ENCODE measurements around the gene SDF2L1. TPM values are rescaled to one million over a fixed set of nuclear protein-coding genes. Genes with fewer than 3 reads are reported as not detected.

The SDF2L1 gene
- total and polyA plus RNA-seq, 10 of the 15 experiments (the other 5 are each of a cell fraction or from before 2014, with no cell fraction given): 3.0 to 214 (median 55.5) TPM

- TF ChIP-seq CEBPB (IDR thresholded peaks at IDR 0.05; ENCODE audit: borderline replicate concordance in 1 of 2, low read depth in 2 of 2, low read length in 2 of 2): no peak
- no peak for TF ChIP-seq IRF4 (IDR thresholded peaks at IDR 0.05; ENCODE audit: low read depth, low read length)
- TF ChIP-seq EZH2 (IDR thresholded peaks at IDR 0.05; ENCODE audit: borderline replicate concordance, control insufficient read depth, low read depth, low read length): no peak
- no peak for TF ChIP-seq E2F8 (IDR thresholded peaks at IDR 0.05; ENCODE audit: low read depth, partially characterized antibody)
These were observed 9.7 kb upstream of the SDF2L1 start, which contains the start of gene CCDC116 (continued) for GRCh38 chr22:21632237-21632895.

- no TSS peak for BruUV-seq (replicated peaks)
- H3K4me1 ChIP-seq (ENCODE audit: control insufficient read depth, insufficient read depth, low read length): peaks cover 9% of the 10 kb centered on the region; the same call in 1 of the 2 replicates
- in situ Hi-C loops (cut with MboI) (no loop called here), intact Hi-C loops (cut with micrococcal nuclease; ENCODE audit: unreplicated experiment) (no loop called here)
- ChIA-PET POLR2A (no interaction called here), RAD21 (ENCODE audit: unreplicated experiment) (interaction anchor here (1.1 kb wide), 1 partner anchor 14 kb away, joined by 3 read pairs; no protein-coding TSS in a partner anchor), CTCF (interaction anchor here (5.9 kb wide), 1 partner anchor 8 kb away, joined by 106 read pairs; the partner anchor contains the start of gene SDF2L1), SMC1A (ENCODE audit: uncharacterized antibody, unreplicated experiment) (interaction anchor here (1.5 kb wide), 1 partner anchor 10 kb away, joined by 3 read pairs; no protein-coding TSS in a partner anchor)
- H4K20me1 ChIP-seq (ENCODE audit: control insufficient read depth, insufficient read depth): no peaks in the 10 kb centered on the region
- H2AFZ ChIP-seq (ENCODE audit: control insufficient read depth, low read depth, low read length): no peak overlapping the region
- no peak for ATAC-seq
- H3K27ac ChIP-seq (ENCODE audit: control insufficient read depth, insufficient read depth): no peak overlapping the region
- WGBS (ENCODE audit: insufficient coverage, insufficient replicate concordance, low lambda C conversion rate, missing lambda C conversion rate): 97% methylated on average over 18 of the region's 18 CpGs
- peaks cover 19% of the 10 kb centered on the region for H3K79me2 ChIP-seq (ENCODE audit: control insufficient read depth, insufficient read depth, low read length)
- H3K9ac ChIP-seq (ENCODE audit: control insufficient read depth, insufficient read depth, low read length): no peak overlapping the region
- no peak for FAIRE-seq
- H3K4me3 ChIP-seq: no peak overlapping the region
- H3K36me3 ChIP-seq (ENCODE audit: control insufficient read depth in 2 of 2, insufficient read depth in 2 of 2, low read length in 1 of 2): peaks cover 3% of the 10 kb centered on the region in 2 experiments; a peak in 2 of 4 replicates
- no peaks in the 10 kb centered on the region for H3K9me3 ChIP-seq (replicated peaks; ENCODE audit: control insufficient read depth, insufficient read depth, low read length)
- H3K27me3 ChIP-seq (replicated peaks in 1 of 2; ENCODE audit: control insufficient read depth in 2 of 2, insufficient read depth in 2 of 2, low read length in 1 of 2): no peaks in the 10 kb centered on the region
- no peak for DNase-seq (ENCODE audit: low read depth, low spot score)
- no peak overlapping the region for H3K4me2 ChIP-seq (ENCODE audit: control insufficient read depth, insufficient read depth)
- TF ChIP-seq ZBTB33 (IDR thresholded peaks at IDR 0.05) (no peak), CBFB (IDR thresholded peaks at IDR 0.05; ENCODE audit: low read depth) (no peak), YBX1 (IDR thresholded peaks at IDR 0.05) (no peak), MAX (IDR thresholded peaks at IDR 0.05; ENCODE audit: low read depth, low read length) (no peak), NR2F1 (conservative IDR thresholded peaks at IDR 0.05) (no peak), RFX5 (IDR thresholded peaks at IDR 0.05; ENCODE audit: low read depth, low read length) (no peak), SMC3 (IDR thresholded peaks at IDR 0.05; ENCODE audit: borderline replicate concordance, low read length) (no peak), GABPA (IDR thresholded peaks at IDR 0.05; ENCODE audit: low read depth) (no peak), IRF4 (IDR thresholded peaks at IDR 0.05; ENCODE audit: low read depth, low read length) (no peak), SIX5 (IDR thresholded peaks at IDR 0.05; ENCODE audit: low read depth, low read length, severe bottlenecking) (no peak), HSF1 (IDR thresholded peaks at IDR 0.05; ENCODE audit: low read depth, low read length) (no peak), ZNF622 (IDR thresholded peaks at IDR 0.05) (no peak), RELA (IDR thresholded peaks at IDR 0.05; ENCODE audit: borderline replicate concordance, partially characterized antibody) (no peak)
These were observed 9.2 kb upstream of the SDF2L1 start for GRCh38 chr22:21632931-21633330.

Measured in GM12878 (cell line).